GM11168 (cell line): Measurements from ENCODE around the gene GLIS1.

ENCODE experiments used
- in situ Hi-C: fragments of 300-500 bp; cut with MboI; formaldehyde crosslinking; loops from one replicate; pipeline ENCODE4 v1.12.0; 2022; ENCODE audit warnings: low sequenced_read_pairs; ENCODE audit not compliant: unreplicated experiment

Gene GLIS1

GRCh38 chr1:53626616-53627015 is 112.3 kb downstream of the GLIS1 start:
- in situ Hi-C loops: no loop called here

- in situ Hi-C loops: no loop called here
Observed at GRCh38 chr1:53625766-53626520, 113.0 kb downstream of the GLIS1 start.

DNA sequence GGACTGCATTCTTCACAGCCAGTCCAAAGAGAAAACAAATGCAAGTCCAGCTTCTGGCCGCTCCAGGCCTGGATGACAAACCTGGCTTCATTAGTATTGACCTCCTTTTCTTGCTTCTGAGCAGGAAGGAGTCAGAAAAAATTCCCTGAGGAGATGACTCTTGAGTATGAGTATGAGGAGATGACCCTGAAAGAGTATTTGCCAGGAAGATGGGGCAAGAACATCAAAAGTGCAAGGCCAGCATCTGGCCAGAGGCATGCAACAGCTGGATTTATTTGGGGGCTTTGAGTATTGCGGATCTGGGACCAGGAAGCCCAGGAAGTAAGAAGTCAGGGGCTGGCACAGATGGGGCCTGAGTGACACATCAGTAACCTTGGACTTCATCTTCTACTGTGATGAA is 113.9 kb downstream of the GLIS1 start:
- in situ Hi-C loops: no loop called here

DNA sequence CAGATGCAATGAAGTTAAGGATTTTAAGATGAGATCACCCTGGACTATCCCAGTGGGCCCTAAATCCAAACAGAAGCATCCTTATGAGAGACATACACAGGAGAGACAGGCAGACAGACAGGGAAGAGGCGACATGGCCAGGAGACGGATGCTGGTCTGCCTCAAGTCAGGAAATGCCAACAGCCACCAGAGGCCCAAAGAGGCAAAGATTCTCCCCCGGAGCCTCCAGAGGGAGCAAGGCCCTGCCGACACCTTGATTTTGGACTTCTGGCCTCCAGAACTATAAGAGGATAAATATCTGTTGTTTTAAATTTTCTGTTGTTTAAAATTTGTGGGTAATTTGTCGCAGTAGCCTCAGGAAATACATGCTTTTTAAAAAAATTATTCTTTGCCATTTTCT is 116.4 kb downstream of the GLIS1 start:
- in situ Hi-C loops: no loop called here

GRCh38 chr1:53621144-53621543 is 117.8 kb downstream of the GLIS1 start:
- in situ Hi-C loops: no loop called here

DNA sequence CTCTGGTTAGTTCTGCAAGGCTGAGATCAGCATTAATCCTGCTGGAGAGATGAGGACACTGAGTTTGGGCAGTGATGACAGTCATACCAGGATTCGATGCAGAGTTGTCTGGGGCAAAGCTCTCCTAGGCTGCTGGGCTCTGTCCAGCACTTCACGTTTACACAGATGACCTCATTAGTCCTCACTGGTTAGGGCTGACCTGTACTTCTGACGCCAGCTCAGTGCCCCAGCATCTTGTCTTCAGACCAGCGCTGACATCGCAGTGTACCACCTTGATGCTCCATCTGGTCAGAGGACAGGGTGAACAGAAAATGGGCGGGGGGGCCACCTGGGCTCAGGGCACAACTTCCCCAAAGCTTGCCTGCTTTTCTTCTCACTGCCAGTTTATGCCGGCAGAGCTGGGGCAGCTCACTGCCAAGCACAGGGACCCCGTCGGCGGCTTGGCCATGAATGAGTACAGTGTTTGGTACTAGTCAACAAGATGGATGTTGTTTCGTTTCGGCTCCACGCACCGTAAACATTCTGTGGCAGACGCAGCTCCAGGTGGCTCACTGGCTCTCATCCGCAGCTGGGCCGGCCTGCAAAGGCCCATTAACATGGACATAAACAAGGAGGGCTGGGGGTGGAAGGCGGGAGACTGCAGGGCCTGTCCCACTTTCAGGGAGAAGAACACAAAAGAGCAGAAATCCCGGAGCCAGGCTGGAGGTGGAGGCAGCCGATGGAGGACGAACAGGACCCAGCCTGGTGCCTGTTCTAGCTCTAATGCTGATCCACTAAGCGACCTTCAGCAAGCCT is 118.7 kb downstream of the GLIS1 start:
- in situ Hi-C loops: no loop called here

DNA sequence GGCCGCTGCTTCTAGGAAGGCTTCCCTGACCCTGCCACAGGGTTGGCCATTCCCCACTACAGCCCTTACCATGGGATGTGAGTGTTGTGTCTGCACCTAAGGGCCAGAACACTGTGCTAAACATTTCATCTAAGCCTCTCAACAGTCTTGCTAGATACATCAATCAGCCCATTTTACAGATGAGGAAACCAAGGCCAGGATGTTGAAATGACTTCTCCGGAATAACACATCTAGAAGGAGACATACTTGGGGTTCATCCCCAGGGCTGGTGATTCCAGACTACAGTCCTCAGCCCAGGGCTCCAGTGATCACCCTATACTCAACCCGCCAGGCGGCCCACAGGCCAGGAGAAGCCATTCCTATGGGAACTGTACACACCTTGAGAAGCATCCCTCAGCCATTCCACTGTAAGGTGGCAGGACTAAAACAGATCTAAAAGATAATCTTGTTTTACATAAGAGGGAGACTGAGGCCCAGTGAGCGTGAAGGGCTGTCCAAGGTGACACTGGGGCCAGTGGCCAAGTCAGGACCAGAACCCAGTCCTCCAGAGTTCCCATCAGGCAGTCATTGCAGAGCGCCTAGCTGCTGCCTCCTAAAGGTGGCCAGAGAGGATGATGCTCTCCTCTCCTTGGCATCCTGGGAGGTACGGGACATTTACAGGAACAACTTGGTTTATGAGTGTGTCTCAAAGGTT is 119.5 kb downstream of the GLIS1 start:
- in situ Hi-C loops: no loop called here

DNA sequence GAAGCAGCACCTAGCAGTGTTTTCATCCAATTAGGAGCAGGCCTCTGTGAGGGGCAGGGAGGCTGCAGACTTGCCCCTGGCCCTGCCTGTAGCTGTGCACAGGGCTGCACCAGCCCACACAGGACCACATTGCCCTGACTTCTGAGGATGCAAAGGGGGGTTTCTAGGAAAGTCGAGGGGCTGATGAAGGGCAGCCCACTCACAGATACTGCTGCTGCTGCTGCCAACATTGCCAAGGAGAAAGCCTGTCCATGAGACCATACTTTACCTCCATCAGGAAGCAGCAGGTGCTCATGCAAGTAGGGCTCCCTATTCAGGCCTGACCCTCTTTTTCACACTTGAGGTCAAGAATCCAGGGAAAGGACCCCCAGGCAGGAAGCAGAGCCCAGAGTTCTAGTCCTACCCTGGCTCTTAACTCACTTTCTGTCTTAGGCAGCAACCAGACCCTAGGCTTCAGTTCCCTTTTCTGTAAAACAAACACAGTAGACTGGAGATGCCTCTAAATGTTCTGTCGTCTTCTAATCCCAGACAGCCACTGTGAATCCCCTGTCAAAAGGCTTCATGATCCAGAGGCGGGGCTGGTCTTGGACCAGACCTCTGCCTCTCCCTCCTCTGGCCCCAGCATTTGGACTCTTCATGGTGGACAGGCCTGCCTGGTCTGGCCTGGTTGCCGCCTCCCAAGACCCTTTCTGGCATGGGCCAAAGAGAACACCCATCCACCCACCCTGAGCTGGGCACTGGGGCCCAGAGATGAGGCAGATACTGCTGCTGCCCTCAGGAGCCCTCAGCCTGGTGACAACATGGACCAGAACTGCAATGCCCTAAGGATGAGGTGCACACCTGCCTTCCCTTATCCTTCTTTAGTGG is 120.2 kb downstream of the GLIS1 start:
- in situ Hi-C loops: no loop called here

DNA sequence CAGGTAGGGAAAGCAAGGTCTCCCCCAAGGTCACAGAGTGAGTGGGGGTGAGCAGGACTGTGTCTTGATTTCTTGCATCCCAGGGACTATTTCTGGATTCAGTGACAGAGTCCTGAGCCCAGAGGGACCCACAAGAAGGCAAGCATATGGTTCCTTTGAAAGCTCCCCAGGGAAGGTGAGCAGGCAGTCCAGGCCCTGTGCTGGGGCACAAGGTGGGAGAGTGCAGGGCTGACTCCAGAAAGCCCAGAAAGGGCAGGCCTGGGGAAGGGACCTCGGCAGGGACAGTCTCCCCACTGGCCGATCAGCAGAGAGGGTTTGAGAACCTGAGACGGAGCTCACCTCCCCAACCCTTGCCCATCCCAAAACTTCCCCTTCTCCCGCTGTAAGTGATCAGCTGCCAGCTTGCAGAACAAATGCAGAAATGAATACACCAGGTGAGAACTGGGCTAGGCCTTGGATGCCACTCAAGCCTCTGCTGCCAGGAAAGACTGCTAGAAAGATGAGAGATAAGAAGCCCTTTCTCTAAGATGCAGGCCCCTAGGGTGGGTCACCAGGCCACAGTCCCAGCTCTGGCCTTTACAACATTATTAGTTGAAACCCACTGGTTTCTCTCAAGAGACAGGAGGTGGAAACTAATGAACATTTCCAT is 121.0 kb downstream of the GLIS1 start:
- in situ Hi-C loops: no loop called here

DNA sequence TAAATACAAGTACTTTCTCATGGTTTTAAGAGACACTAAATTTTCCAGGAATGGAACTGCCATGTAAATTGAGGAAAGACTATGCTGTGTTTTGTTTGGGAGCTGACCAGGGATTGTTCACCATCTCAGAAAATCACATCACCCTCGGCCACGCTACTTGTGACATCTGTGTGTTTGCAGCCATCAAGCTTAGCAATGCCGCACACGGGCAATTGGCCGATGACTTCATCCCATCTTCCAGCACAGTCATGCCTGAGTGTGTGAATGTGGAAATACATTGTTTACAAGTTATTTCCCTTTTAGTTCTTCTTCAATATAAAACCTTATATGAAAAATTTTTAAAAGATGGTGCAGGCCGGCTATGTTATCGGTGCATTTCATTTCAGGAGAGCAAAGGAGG is 121.6 kb downstream of the GLIS1 start:
- in situ Hi-C loops: no loop called here

- in situ Hi-C loops: no loop called here
Observed at GRCh38 chr1:53616927-53617326, 122.0 kb downstream of the GLIS1 start.

DNA sequence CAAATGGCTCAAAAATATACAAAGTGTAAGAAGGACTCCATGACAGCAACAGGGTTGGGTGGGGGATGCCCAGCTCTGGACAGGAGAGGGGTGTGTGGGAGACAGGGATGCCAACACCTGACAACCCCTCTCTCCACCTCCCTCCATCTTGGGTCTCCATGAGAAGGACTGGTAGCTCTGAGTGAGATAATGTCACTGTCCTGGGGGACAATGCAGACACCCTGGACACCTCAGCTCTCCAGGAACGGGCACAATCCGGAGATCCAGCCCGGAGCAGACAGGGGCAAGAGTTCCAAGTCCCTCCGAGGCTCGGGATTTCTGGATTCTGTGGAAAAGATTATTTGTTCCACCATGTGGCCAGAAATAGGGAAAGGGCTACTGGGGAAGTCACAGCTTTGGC is 122.5 kb downstream of the GLIS1 start:
- in situ Hi-C loops: no loop called here

- in situ Hi-C loops: no loop called here
Observed at GRCh38 chr1:53615101-53615500, 123.9 kb downstream of the GLIS1 start.

DNA sequence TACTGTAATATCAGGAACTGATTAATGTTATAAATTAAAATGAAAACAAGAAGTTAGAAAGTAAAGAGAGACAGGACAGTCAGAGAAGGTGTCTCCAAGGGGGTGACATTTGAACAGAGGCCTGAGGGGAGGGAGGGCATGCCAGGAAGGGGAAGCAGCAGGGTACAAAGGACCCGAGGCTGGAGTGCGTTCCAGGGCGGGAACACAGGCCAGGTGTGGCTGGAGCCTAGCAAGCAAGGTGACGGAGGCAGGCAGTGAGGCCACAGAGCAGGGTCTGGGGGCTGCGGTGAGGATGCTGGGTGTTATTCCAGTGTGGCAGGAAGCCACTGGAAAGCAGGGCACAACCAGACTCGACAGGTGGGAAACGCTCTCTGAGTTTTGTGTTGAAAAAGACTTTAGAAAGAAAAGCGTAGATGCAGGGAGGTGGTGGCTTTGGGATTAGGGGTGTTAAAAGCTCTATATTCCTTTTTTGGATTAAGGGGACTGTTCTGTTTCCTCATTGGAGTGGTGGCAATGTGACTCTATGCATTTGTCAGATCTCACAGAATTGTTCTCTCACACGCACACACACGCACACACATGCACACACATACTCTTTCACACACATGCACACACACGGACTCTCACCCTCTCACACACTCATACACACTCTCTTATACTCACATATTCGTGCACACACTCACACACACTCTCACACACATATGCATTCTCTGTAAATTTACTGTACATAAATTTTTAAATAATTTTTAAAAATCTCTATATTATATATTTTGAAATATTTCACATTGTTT is 124.5 kb downstream of the GLIS1 start:
- in situ Hi-C loops: no loop called here

GRCh38 chr1:53608676-53609075 is 130.3 kb downstream of the GLIS1 start:
- in situ Hi-C loops: no loop called here

- in situ Hi-C loops: no loop called here
Observed at GRCh38 chr1:53608071-53608470, 130.9 kb downstream of the GLIS1 start.

DNA sequence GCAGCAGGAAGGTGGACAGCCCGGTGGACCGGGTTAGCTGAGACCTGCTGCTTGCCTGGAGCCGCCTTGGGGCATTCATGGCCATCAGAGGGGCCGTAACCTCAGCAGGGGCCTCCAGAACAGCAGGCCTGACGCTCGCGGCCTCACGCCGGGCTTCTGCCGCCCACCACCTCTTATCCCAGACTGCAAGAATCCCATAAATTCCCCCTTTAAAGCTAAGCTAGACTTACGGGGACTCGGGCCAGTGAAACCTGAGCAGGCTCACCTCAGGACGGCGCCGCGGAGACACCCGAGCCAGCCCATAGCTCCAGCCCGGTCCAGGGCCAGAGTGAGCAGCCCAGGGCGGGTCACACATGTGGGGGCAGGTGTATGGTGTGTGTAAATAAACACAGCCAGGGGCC is 132.3 kb downstream of the GLIS1 start:
- in situ Hi-C loops: no loop called here

GRCh38 chr1:53606197-53606596 is 132.8 kb downstream of the GLIS1 start:
- in situ Hi-C loops: no loop called here

- in situ Hi-C loops: no loop called here
Observed at GRCh38 chr1:53605181-53605580, 133.8 kb downstream of the GLIS1 start.
